ENCODE measurements around the gene CLCN1. TPM values are rescaled to one million over a fixed set of nuclear protein-coding genes. Genes with fewer than 3 reads are reported as not detected.
A peak's percentile ranks its signal among the peaks of the same experiment; 100 is the strongest.

Gene CLCN1
- total RNA-seq, result under 1 TPM in 1 of 2 donors, not detected in 1; 0.23 TPM

DNA sequence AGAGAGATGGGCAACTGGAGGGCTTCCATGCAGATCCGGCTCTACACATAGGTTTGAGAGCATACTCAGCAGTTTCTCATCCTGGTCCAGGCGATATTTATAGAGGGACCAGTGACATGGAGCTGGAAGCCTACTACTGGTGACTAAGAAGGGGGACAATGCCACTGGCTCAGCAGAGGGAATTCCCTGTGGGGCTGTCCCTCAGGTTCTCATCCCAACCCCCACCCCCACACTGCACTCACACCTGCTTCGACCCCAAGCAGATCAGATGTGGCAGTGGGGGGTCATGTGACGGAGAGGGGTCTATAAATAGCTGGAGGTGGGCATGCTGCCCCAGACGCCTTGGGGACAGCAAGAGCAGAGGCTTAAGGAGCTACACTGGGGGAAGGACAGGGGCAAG is at the start of gene CLCN1:
CLCN1 (plus strand) TSS at position 336 of the 400 bp plus-strand sequence. CDS start 102 bp downstream, outside the sequence.
- DNase-seq (ENCODE audit: low spot score), result no peak
- WGBS, result 73% methylated on average over 5 of the region's 5 CpGs
- Histone ChIP-seq H3K4me1 (replicated peaks) (no peaks in the 10 kb centered on the region), H3K36me3 (no peaks in the 10 kb centered on the region), H3K9me3 (no peaks in the 10 kb centered on the region), H3K27ac (no peak within 1 kb of the TSS), H3K4me3 (no peak within 1 kb of the TSS), H3K27me3 (replicated peaks; ENCODE audit: insufficient read depth) (no peaks in the 10 kb centered on the region)
- no peak for TF ChIP-seq POLR2AphosphoS5 (IDR thresholded peaks at IDR 0.05)
- intact Hi-C loops (cut with DNase I), result no loop called here

DNA sequence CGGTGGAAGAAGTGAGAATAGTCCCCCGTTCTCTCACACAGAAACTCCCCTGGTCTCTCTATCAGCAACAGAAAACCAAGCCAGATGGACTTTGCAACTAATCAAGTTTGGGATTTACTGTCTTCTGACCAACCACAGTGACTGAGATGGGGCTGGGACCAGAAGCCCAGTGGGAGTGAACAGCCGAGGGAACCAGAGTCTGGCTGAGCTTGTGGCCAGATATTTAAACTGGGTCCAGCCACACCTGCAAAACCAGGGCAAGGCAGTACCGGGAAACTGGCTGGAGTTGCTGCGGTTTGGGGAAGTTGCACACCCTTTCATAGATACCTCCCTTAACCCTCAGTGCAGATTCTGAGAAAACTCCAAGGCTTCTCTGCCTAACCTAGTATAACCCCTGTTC is 46.7 kb upstream of the CLCN1 start:
- Histone ChIP-seq H3K4me1 (replicated peaks) (no peaks in the 10 kb centered on the region), H3K36me3 (peaks cover 0 to 12% of the 10 kb centered on the region in 2 donors), H3K4me3 (no peak overlapping the region), H3K27ac (no peak overlapping the region), H3K9me3 (no peaks in the 10 kb centered on the region), H3K27me3 (replicated peaks; ENCODE audit: insufficient read depth) (no peaks in the 10 kb centered on the region)
- no peak for DNase-seq (ENCODE audit: low spot score)
- WGBS, result 78% methylated on average over 5 of the region's 5 CpGs
- no peak for TF ChIP-seq POLR2A (IDR thresholded peaks at IDR 0.05)
- TF ChIP-seq POLR2AphosphoS5 (IDR thresholded peaks at IDR 0.05), result no peak
- TF ChIP-seq, protein P1, sequence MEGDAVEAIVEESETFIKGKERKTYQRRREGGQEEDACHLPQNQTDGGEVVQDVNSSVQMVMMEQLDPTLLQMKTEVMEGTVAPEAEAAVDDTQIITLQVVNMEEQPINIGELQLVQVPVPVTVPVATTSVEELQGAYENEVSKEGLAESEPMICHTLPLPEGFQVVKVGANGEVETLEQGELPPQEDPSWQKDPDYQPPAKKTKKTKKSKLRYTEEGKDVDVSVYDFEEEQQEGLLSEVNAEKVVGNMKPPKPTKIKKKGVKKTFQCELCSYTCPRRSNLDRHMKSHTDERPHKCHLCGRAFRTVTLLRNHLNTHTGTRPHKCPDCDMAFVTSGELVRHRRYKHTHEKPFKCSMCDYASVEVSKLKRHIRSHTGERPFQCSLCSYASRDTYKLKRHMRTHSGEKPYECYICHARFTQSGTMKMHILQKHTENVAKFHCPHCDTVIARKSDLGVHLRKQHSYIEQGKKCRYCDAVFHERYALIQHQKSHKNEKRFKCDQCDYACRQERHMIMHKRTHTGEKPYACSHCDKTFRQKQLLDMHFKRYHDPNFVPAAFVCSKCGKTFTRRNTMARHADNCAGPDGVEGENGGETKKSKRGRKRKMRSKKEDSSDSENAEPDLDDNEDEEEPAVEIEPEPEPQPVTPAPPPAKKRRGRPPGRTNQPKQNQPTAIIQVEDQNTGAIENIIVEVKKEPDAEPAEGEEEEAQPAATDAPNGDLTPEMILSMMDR (IDR thresholded peaks at IDR 0.05), result no peak
- intact Hi-C loops (cut with DNase I), result no loop called here

DNA sequence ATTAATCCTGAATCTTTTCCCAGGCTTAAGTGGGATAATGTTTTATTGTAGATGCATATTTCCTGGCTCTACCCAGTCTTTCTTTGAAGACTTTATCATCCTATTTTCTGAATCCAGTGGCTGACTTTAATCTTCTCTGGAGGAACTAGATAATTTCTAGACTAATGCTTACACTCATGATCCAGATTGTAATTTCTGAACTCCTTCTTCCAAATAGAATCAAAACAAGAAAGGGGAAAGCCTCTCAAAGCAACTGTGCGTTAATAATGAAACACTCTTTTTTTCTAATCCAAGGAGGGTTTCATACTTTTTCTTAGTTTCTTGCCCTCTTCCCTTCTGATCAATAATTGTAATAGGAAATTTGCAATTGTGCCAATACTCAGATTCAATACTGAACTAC is 44.7 kb upstream of the CLCN1 start:
- Histone ChIP-seq H3K4me1 (replicated peaks) (no peaks in the 10 kb centered on the region), H3K36me3 (peaks cover 0 to 12% of the 10 kb centered on the region in 2 donors), H3K27me3 (replicated peaks; ENCODE audit: insufficient read depth) (no peaks in the 10 kb centered on the region), H3K27ac (no peak overlapping the region), H3K4me3 (no peak overlapping the region), H3K9me3 (no peaks in the 10 kb centered on the region)
- 83% methylated on average over 1 of the region's 1 CpG for WGBS
- TF ChIP-seq, protein P1 (IDR thresholded peaks at IDR 0.05), result no peak
- TF ChIP-seq POLR2AphosphoS5 (IDR thresholded peaks at IDR 0.05) (no peak), POLR2A (IDR thresholded peaks at IDR 0.05) (no peak)
- DNase-seq (ENCODE audit: low spot score), result no peak
- intact Hi-C loops (cut with DNase I), result no loop called here

DNA sequence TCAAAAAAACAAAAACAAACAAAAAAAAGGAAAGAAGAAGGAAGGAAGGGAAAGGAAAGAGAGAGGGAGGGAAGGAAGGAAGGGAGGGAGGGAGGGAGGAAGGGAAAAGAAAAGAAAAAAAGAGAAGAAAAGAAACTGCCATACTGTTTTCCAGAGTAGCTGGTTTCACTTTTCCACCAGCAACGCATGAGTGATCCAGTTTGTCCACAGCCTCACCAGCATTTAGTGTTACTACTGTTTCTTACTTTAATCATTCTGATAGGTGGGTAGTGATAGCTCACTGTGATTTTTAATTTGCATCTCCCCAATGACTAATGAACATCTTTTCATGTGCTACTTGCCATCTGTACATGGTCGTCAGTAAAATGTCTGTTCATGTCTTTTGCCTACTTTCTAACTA is 43.0 kb upstream of the CLCN1 start:
- no peak overlapping the region for H3K4me3 ChIP-seq
- intact Hi-C loops (cut with DNase I), result no loop called here
- no peak overlapping the region for H3K27ac ChIP-seq
- DNase-seq (ENCODE audit: low spot score), result no peak
- no peaks in the 10 kb centered on the region for H3K27me3 ChIP-seq (replicated peaks; ENCODE audit: insufficient read depth)
- peaks cover 0 to 4% of the 10 kb centered on the region in 2 donors for H3K36me3 ChIP-seq
- no peaks in the 10 kb centered on the region for H3K9me3 ChIP-seq
- no peaks in the 10 kb centered on the region for H3K4me1 ChIP-seq (replicated peaks)
- no peak for TF ChIP-seq POLR2AphosphoS5 (IDR thresholded peaks at IDR 0.05)
- TF ChIP-seq POLR2A (IDR thresholded peaks at IDR 0.05), result no peak
- TF ChIP-seq, protein P1 (IDR thresholded peaks at IDR 0.05), result no peak
- 90% methylated on average over 2 of the region's 2 CpGs for WGBS

DNA sequence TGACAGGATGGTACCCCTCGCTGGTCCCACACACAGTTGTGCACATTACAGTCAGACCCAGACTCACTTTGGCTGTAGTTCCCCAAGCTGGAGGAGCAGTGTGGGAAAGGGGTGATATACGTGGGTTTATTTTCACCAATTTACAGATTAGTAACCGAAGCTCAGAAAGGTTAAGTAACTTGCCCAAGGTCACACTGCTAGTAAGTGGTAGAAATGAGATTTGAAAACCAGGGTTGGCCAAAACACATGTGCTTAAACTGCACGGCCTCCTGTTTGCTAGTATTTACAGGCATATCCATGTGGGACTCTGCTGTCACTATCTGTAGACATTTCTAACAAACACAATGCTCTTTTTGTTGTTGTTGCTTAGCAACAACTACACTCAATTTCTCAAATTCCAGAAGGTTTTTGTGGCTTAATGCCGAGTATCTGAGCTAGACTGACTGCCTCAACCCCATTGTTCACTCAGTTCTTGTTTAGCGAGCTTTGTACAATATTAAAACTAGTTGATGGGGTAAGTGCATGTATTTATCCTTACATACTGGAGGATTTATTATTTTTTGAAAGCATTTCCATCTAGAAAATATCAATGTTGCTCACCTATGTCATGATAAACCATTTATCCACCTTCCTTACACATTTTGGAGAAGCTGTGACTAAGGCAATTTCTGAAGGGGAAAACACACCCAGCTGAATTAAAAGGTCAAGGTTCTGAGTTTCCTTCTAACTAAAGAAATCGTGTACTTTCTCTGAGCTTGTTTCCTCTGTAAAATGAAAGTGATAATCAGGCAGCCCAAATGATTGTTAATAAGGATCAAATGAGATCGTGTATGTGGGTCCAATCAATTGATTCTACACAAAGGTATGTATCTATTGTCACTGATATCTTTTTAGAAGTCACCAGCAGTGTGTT is 36.5 kb upstream of the CLCN1 start:
- H3K9me3 ChIP-seq, result no peaks in the 10 kb centered on the region
- H3K4me3 ChIP-seq, result no peak overlapping the region
- H3K36me3 ChIP-seq, result no peaks in the 10 kb centered on the region
- TF ChIP-seq POLR2A (IDR thresholded peaks at IDR 0.05) (no peak), POLR2AphosphoS5 (IDR thresholded peaks at IDR 0.05) (peak; percentile 66)
- TF ChIP-seq, protein P1 (IDR thresholded peaks at IDR 0.05), result no peak
- intact Hi-C loops (cut with DNase I), result no loop called here
- H3K4me1 ChIP-seq (replicated peaks), result no peaks in the 10 kb centered on the region
- DNase-seq (ENCODE audit: low spot score), result peak; percentile 40
- peak overlapping the region; percentile 36 to 41 for H3K27ac ChIP-seq
- 31% methylated on average over 8 of the region's 8 CpGs for WGBS
- H3K27me3 ChIP-seq (replicated peaks; ENCODE audit: insufficient read depth), result no peaks in the 10 kb centered on the region

All from prostate gland (tissue), 2 donors.